ENCODE data around the gene ACO2.

Gene ACO2

DNA sequence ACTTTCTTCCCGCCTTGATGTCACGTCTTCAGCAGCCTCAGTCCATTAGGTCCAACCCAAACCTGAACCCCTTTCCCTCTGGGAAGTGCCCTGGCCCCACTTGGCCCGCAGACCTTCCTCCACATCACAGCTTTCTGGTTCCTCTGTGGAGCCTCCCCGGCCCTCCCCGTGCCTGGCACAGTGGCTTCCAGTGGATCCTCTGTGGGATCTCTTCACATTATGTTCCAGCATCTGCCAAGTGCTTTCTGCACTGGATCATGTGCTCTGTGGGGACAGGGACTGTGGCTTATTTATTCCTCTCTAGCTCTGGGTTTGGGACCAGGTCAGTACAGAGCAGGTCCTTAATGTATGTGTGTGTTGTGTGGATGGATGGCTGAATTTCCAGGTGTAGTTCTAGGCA, 44.5 kb downstream of the ACO2 start:
- peaks cover 3% of the 10 kb centered on the region for H3K27me3 Mint-ChIP-seq (ENCODE audit: low read depth)
- H3K27ac Mint-ChIP-seq = peak overlapping the region; percentile 93 to 97 (median 96)
- H3K4me1 Mint-ChIP-seq = peaks cover 31% of the 10 kb centered on the region
- no peaks in the 10 kb centered on the region for H3K9me3 Mint-ChIP-seq
- H3K4me3 Mint-ChIP-seq = peak overlapping the region; percentile 30 to 50 (median 42)
- peaks cover 30% of the 10 kb centered on the region for H3K36me3 Mint-ChIP-seq (ENCODE audit: low read depth)
- TF ChIP-seq, protein P1, sequence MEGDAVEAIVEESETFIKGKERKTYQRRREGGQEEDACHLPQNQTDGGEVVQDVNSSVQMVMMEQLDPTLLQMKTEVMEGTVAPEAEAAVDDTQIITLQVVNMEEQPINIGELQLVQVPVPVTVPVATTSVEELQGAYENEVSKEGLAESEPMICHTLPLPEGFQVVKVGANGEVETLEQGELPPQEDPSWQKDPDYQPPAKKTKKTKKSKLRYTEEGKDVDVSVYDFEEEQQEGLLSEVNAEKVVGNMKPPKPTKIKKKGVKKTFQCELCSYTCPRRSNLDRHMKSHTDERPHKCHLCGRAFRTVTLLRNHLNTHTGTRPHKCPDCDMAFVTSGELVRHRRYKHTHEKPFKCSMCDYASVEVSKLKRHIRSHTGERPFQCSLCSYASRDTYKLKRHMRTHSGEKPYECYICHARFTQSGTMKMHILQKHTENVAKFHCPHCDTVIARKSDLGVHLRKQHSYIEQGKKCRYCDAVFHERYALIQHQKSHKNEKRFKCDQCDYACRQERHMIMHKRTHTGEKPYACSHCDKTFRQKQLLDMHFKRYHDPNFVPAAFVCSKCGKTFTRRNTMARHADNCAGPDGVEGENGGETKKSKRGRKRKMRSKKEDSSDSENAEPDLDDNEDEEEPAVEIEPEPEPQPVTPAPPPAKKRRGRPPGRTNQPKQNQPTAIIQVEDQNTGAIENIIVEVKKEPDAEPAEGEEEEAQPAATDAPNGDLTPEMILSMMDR (IDR thresholded peaks at IDR 0.05; ENCODE audit: unreplicated experiment in 3 of 3) = no peak

DNA sequence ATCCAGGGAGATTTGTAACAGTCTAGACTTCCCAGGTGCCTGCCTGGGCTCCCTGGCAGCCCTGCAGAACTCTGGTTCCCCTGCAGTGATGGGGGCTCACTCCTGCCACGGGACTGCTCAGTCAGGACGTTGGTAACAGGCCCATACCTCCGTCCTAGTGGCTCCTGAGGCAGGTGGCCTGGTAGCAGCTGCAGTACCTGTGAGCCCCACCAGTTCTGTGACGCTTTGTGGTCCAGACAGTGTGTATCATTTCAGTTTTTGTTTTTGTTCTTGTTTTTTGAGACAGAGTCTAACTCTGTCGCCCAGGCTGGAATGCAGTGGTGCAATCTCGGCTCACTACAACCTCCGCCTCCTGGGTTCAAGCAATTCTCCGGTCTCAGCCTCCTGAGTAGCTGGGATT, 47.5 kb downstream of the ACO2 start:
- TF ChIP-seq, protein P1 (IDR thresholded peaks at IDR 0.05; ENCODE audit: unreplicated experiment in 3 of 3) = no peak
- H3K9me3 Mint-ChIP-seq = no peaks in the 10 kb centered on the region
- peaks cover 24% of the 10 kb centered on the region for H3K4me1 Mint-ChIP-seq
- peaks cover 20% of the 10 kb centered on the region for H3K36me3 Mint-ChIP-seq (ENCODE audit: low read depth)
- no peak overlapping the region for H3K4me3 Mint-ChIP-seq
- no peak overlapping the region for H3K27ac Mint-ChIP-seq
- H3K27me3 Mint-ChIP-seq (ENCODE audit: low read depth) = no peaks in the 10 kb centered on the region

DNA sequence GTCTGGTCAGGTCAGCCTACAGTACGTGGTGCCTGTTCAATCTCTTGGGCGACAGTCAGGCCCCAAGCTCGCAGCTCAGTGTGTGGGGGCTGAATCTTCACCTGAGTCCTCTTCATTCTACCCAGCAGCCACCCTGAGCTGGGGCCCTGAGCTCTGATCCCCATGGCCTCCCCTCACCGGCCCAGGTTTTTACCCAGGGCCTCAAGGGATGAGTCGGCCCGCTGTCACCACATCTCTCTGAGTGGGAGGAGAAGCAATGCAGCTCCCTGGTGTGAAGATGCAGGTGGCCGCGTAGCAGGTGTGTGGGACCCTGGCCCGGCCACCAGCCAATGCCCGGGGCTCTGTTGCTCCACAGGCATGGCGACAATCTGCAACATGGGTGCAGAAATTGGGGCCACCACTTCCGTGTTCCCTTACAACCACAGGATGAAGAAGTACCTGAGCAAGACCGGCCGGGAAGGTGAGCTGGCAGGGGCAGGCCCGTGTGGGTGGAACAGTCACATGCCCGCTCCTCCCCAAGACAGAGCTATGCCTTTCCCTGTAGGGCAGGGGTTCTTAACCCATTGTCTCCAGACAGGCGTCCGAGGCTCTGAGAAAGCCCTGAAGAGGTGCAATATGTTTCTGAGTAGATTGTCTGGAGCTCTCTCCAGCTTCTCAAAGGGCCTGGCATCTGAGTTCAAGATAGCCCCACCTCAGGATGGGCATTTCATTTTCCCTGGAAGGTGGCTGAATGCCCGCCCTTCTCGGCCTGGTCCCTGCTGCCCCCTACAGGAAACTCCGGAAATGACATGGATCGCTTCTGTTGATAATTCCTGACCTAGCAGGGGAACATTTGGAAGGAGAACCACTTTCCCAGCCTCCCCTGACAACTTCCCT, 48.5 kb downstream of the ACO2 start:
- Mint-ChIP-seq H3K4me1 (peaks cover 15% of the 10 kb centered on the region), H3K36me3 (ENCODE audit: low read depth) (peaks cover 20% of the 10 kb centered on the region), H3K4me3 (no peak overlapping the region), H3K9me3 (no peaks in the 10 kb centered on the region), H3K27me3 (ENCODE audit: low read depth) (no peaks in the 10 kb centered on the region), H3K27ac (peak overlapping the region in 1 of 3 experiments; percentile 33)
- TF ChIP-seq, protein P1 (IDR thresholded peaks at IDR 0.05; ENCODE audit: unreplicated experiment in 3 of 3) = peak; percentile 80 to 87 (median 83)

DNA sequence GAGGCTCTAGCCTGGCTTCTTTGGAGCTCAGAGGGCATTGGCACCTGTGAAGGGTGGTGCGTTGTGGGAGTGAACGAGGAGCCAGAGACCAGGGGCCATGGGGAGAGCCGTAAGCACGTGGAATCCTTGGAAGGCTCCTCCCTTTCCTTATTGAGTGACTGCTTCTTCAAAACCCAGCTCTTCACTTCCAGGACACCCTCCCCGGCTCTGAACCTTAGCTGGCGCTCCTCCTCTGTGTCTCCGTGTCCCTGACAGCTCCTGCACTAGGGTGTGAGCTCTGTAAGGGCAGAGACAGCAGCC, 49.1 kb downstream of the ACO2 start:
- no peaks in the 10 kb centered on the region for H3K9me3 Mint-ChIP-seq
- TF ChIP-seq, protein P1 (IDR thresholded peaks at IDR 0.05; ENCODE audit: unreplicated experiment in 3 of 3) = peak in 1 of 3 experiments; percentile 25
- H3K36me3 Mint-ChIP-seq (ENCODE audit: low read depth) = peaks cover 14% of the 10 kb centered on the region
- no peak overlapping the region for H3K4me3 Mint-ChIP-seq
- H3K4me1 Mint-ChIP-seq = peaks cover 9% of the 10 kb centered on the region
- peak overlapping the region in 1 of 3 experiments; percentile 33 for H3K27ac Mint-ChIP-seq
- no peaks in the 10 kb centered on the region for H3K27me3 Mint-ChIP-seq (ENCODE audit: low read depth)

DNA sequence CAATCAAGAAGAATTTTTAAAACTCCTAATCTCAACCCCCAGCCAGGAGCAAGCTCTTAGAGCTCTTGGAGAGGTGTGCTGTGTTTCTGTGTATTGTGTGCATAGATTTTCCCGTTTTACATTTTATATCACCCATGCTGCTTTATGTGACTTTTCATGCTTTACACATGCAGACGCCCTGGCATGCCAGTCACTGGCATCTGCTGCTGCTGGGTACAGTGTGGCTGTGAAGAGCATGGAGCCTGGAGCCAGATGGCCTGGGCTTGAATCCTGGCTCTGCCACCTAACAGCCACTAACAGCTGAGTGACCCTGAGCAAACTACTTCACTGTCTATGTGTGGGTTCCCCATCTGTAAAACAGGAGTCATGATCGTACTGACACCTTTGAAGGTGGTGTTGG, 52.2 kb downstream of the ACO2 start:
- Mint-ChIP-seq H3K4me1 (no peaks in the 10 kb centered on the region), H3K36me3 (ENCODE audit: low read depth) (peaks cover 8% of the 10 kb centered on the region), H3K9me3 (no peaks in the 10 kb centered on the region), H3K27ac (no peak overlapping the region), H3K27me3 (ENCODE audit: low read depth) (no peaks in the 10 kb centered on the region), H3K4me3 (no peak overlapping the region)
- TF ChIP-seq, protein P1 (IDR thresholded peaks at IDR 0.05; ENCODE audit: unreplicated experiment in 3 of 3) = no peak

DNA sequence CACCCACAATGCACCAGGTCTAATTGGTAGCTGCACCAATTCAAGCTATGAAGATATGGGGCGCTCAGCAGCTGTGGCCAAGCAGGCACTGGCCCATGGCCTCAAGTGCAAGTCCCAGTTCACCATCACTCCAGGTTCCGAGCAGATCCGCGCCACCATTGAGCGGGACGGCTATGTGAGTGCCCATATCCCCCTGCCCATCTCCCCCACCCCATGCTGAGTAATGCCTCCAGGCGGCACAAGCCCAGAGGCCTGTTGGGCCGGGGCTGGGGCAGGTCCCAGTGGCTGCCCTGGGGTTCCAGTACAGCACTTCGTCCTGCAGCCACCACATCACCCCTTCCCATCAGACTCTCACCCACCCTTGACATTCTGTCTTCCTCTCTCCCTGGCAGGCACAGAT, 53.9 kb downstream of the ACO2 start:
- H3K27ac Mint-ChIP-seq = peak overlapping the region in 2 of 3 experiments; percentile 17 to 31
- H3K4me1 Mint-ChIP-seq = no peaks in the 10 kb centered on the region
- TF ChIP-seq, protein P1 (IDR thresholded peaks at IDR 0.05; ENCODE audit: unreplicated experiment in 3 of 3) = no peak
- no peak overlapping the region for H3K4me3 Mint-ChIP-seq
- no peaks in the 10 kb centered on the region for H3K27me3 Mint-ChIP-seq (ENCODE audit: low read depth)
- H3K36me3 Mint-ChIP-seq (ENCODE audit: low read depth) = peaks cover 11% of the 10 kb centered on the region
- no peaks in the 10 kb centered on the region for H3K9me3 Mint-ChIP-seq

Measured in nephron (organoid).